WI38 (cell line): Measurements from ENCODE around the gene TUT7.
A peak's percentile ranks its signal among the peaks of the same experiment; 100 is the strongest.
"Not testable (repeated sequence)": the region's sequence is repeated elsewhere in the genome, so short reads cannot be mapped to it uniquely, and the experiment has no call there.

ENCODE experiments used
- H3K4me3 ChIP-seq: 2 replicates; pipeline ENCODE4 v1.5.1; 2011; ENCODE audit warnings: low read depth, mild to moderate bottlenecking, control low read depth, low read length
- TF ChIP-seq, protein P1 (sequence below): IDR thresholded peaks from 2 replicates; pipeline ENCODE4 v1.5.1; 2012; ENCODE audit warnings: low read depth, mild to moderate bottlenecking, control low read depth, low read length

TUT7 gene

DNA sequence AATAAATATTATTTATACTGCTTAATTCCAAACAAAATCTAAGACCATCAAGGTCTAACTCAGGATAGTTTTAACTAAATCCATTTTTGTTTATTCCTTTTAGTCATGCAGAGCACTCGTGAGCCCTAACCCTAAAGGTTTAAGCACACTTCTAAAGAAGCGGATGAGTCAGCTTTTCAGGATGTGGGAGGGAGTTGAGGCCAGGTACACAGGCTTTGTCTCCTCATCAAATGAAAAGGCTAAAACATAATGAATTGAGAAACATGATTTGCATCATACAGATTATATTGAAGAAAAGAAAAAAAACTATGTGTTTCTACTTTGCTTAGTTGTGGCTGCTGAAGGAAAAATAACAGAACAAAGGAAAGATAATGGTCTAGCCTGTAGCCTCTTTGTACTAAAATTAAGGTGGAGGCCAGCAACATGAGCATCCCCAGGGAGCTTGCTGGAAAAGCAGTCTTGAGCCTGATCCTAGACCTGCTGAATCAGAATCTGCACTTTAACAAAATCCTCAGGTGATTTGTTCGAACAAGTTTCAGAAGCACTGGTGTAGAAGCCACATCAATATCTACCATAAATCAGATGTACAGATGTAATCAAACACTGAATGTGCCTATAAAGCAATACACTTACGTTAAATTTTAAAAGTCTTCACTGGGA lies 50.8 kb downstream of the TUT7 start:
- TF ChIP-seq, protein P1, sequence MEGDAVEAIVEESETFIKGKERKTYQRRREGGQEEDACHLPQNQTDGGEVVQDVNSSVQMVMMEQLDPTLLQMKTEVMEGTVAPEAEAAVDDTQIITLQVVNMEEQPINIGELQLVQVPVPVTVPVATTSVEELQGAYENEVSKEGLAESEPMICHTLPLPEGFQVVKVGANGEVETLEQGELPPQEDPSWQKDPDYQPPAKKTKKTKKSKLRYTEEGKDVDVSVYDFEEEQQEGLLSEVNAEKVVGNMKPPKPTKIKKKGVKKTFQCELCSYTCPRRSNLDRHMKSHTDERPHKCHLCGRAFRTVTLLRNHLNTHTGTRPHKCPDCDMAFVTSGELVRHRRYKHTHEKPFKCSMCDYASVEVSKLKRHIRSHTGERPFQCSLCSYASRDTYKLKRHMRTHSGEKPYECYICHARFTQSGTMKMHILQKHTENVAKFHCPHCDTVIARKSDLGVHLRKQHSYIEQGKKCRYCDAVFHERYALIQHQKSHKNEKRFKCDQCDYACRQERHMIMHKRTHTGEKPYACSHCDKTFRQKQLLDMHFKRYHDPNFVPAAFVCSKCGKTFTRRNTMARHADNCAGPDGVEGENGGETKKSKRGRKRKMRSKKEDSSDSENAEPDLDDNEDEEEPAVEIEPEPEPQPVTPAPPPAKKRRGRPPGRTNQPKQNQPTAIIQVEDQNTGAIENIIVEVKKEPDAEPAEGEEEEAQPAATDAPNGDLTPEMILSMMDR = no peak
- H3K4me3 ChIP-seq = no peak overlapping the region

DNA sequence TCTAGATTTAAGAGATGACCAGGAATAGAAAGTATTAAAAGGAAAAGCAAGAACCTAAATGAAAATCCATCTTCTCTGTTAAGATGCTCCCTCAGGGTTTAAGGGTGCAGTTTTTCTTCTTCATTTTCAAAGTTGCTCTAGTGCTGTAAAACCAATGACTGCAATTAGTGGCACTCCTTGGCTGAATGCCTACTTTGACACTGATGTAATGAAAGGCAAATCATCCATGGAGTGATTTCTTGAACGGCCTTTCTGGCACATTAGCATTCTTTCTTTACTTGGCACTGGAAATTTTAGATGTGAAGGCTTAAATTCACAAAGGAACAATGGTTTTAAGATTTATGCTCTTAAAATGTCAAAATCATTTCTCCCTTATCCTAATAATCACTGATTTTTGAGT lies 52.5 kb downstream of the TUT7 start:
- TF ChIP-seq, protein P1 = no peak
- H3K4me3 ChIP-seq = no peak overlapping the region

DNA sequence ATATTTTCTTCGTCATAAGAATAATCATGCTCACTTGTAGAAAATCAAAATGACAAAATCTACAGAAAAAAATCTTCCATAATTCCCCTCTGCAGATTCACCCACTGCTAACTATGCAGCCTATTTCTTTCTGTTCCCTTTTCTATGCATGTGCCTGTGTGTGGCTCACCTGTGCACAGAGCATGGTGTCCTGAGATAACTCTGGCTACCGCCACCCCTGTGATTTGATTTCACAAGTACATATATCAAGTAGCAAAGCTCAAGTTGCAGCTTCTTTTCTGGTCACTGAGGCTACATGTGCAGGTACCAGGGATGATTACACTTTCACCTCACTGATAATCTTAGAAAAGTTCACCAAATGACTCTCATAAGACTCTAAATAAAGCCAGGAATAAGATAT lies 53.5 kb downstream of the TUT7 start:
- H3K4me3 ChIP-seq = no peak overlapping the region
- TF ChIP-seq, protein P1 = no peak

DNA sequence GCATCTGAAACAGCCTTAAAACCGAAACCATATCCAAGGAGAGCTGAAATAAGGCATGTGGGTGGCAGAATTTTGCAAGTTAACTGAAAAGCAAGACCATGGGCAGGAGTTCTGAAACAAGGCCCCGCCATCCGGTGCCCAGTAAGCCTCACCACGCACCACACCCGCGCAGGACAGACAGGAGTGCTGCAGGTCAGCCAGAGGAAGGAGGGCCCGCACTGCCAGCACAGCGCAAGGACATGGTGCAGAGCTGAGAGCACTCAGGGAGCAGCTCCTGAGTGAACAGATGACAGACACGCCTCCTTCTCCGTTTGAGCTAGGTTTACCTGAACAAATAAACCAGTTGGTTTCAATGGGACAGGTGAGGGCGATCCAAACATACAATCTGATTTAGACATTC lies 55.3 kb downstream of the TUT7 start:
- TF ChIP-seq, protein P1 = no peak
- H3K4me3 ChIP-seq = no peak overlapping the region

DNA sequence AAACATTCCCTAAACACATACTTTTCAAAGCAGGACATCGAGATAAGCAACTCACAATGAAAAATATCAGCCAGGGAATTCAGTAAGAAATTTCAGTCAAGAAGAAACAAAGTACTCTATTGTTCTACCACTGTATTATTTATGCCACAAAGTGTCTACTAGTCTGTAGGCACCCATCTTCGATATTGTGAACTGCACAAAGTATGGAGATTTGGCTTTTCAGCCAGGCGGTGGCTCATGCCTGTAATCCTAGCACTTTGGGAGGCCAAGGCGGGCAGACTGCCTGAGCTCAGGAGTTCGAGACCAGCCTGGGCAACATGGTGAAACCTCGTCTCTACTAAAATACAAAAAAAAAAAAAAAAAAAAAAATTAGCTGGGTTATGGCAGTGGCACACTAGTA lies 63.9 kb downstream of the TUT7 start:
- H3K4me3 ChIP-seq = not testable (repeated sequence)

DNA sequence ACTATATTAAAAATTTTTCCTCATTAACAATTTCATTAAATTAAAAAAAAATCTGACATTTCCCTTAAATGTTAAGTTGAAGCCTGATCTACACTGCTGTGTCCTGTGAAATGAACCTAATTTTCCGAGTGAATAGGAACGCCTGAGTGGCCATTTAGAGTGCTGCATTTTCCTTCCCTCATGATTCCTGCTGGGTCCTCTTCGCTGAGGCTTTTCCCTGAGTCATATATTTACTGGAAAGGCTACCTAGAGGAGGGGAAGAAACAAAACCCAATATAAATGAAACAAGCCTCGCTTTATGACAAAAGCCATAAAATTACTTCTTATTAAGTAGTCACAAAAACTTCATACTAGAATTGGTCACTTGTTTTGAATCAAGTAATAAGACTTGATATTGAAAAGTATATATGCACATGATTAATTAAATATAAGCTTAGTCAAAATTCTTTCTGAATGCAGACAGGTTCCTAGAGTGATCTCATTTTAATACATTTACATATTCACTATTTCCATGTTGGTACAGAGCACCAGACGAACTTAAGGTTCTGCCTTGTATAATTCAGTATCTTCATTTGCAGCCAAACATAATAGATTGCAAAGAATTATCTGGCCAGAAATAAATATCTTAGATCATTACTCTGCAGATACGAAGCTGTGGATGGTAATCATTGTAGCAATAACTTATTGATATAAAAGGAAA lies 65.6 kb downstream of the TUT7 start:
- no peak overlapping the region for H3K4me3 ChIP-seq
- TF ChIP-seq, protein P1 = no peak

DNA sequence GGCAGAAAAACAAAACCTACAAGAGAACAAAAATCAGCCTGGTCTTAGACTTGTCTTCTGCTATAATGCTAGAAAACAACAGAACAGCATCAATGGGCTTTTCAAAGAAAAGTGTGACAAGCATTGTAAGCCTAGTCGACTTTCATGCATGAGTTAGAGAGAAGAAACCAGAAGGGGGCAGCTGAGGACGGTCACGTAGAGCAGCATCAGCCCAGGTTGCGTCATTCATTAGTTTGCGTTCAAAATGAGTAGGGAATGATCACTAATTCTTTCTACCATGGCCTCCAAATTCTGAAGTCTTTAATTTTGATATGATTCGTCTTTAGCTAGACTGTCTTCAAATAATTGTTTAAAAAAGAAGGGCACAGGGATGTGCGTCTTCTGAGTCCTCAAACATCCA lies 67.2 kb downstream of the TUT7 start:
- no peak overlapping the region for H3K4me3 ChIP-seq

More for the DNA sequence above, 67.2 kb downstream of the TUT7 start:
- TF ChIP-seq, protein P1 = peak; percentile 17; the same call in 1 of the 2 replicates
